ENCODE measurements around the gene RUFY4. TPM values are rescaled to one million over a fixed set of nuclear protein-coding genes. Genes with fewer than 3 reads are reported as not detected.
A peak's percentile ranks its signal among the peaks of the same experiment; 100 is the strongest.

The RUFY4 gene
- total RNA-seq, 4 donors from 2014 or later = 0.25 TPM; not detected in 3

GRCh38 chr2:218030409-218031195 lies 38.5 kb upstream of the RUFY4 start:
- in situ Hi-C loops (cut with MboI; ENCODE audit: low sequenced_read_pairs in 4 of 4) (no loop called here), intact Hi-C loops (cut with DNase I; ENCODE audit: low total_unique reads) (no loop called here)
- H3K27me3 ChIP-seq = no peaks in the 10 kb centered on the region
- ATAC-seq = no peak
- H3K4me3 ChIP-seq = no peak overlapping the region
- H3K4me1 ChIP-seq = peaks cover 28% of the 10 kb centered on the region in 2 donors
- H3K36me3 ChIP-seq = no peaks in the 10 kb centered on the region
- TF ChIP-seq CTCF (IDR thresholded peaks at IDR 0.05 in 4 of 5, conservative IDR thresholded peaks at IDR 0.05 in 1 of 5) (no peak), POLR2A (IDR thresholded peaks at IDR 0.05) (no peak)
- no peaks in the 10 kb centered on the region for H3K9me3 ChIP-seq
- peak in 1 of 2 donors; percentile 8 for DNase-seq
- H3K27ac ChIP-seq = no peak overlapping the region

- intact Hi-C loops (cut with DNase I; ENCODE audit: low total_unique reads) (no loop called here), in situ Hi-C loops (cut with MboI; ENCODE audit: low sequenced_read_pairs in 4 of 4) (no loop called here)
- H3K9me3 ChIP-seq = no peaks in the 10 kb centered on the region
- H3K4me1 ChIP-seq = peaks cover 21 to 24% of the 10 kb centered on the region in 2 donors
- ATAC-seq (no peak), DNase-seq (no peak)
- no peaks in the 10 kb centered on the region for H3K36me3 ChIP-seq
- no peak overlapping the region for H3K27ac ChIP-seq
- no peaks in the 10 kb centered on the region for H3K27me3 ChIP-seq
- TF ChIP-seq CTCF (IDR thresholded peaks at IDR 0.05 in 4 of 5, conservative IDR thresholded peaks at IDR 0.05 in 1 of 5) (no peak), POLR2A (IDR thresholded peaks at IDR 0.05) (no peak)
- no peak overlapping the region for H3K4me3 ChIP-seq
Observed at GRCh38 chr2:218031261-218031660, 37.8 kb upstream of the RUFY4 start.

- Histone ChIP-seq H3K36me3 (no peaks in the 10 kb centered on the region), H3K9me3 (no peaks in the 10 kb centered on the region), H3K27ac (no peak overlapping the region), H3K4me3 (no peak overlapping the region), H3K27me3 (no peaks in the 10 kb centered on the region), H3K4me1 (peaks cover 16 to 18% of the 10 kb centered on the region in 2 donors)
- ATAC-seq (no peak), DNase-seq (no peak)
- intact Hi-C loops (cut with DNase I; ENCODE audit: low total_unique reads) = no loop called here
- in situ Hi-C loops (cut with MboI; ENCODE audit: low sequenced_read_pairs in 4 of 4) = no loop called here
- TF ChIP-seq POLR2A (IDR thresholded peaks at IDR 0.05) (no peak), CTCF (IDR thresholded peaks at IDR 0.05 in 4 of 5, conservative IDR thresholded peaks at IDR 0.05 in 1 of 5) (no peak)
Observed at GRCh38 chr2:218031771-218032257, 37.2 kb upstream of the RUFY4 start.

- intact Hi-C loops (cut with DNase I; ENCODE audit: low total_unique reads) = no loop called here
- no peaks in the 10 kb centered on the region for H3K27me3 ChIP-seq
- in situ Hi-C loops (cut with MboI; ENCODE audit: low sequenced_read_pairs in 4 of 4) = no loop called here
- H3K9me3 ChIP-seq = no peaks in the 10 kb centered on the region
- H3K36me3 ChIP-seq = no peaks in the 10 kb centered on the region
- ATAC-seq (no peak), DNase-seq (no peak)
- H3K27ac ChIP-seq = no peak overlapping the region
- no peak overlapping the region for H3K4me3 ChIP-seq
- TF ChIP-seq POLR2A (IDR thresholded peaks at IDR 0.05) (no peak), CTCF (IDR thresholded peaks at IDR 0.05 in 4 of 5, conservative IDR thresholded peaks at IDR 0.05 in 1 of 5) (no peak)
- H3K4me1 ChIP-seq = peaks cover 13 to 15% of the 10 kb centered on the region in 2 donors
Observed at GRCh38 chr2:218032336-218033171, 36.5 kb upstream of the RUFY4 start.
